CD14-positive monocyte (primary cell): ENCODE data around the gene GPATCH2. TPM values are rescaled to one million over a fixed set of nuclear protein-coding genes. Genes with fewer than 3 reads are reported as not detected.

Experiments
- DNase-seq, 3 donors: peaks; one replicate each; pipeline ENCODE4 v3.0.0-alpha.2; 2011 to 2022
- H2AFZ ChIP-seq: 2 replicates; pipeline ENCODE4 v1.6.0; 2012; ENCODE audit warnings: mild to moderate bottlenecking, low read depth, low read length, inconsistent platforms; ENCODE audit not compliant: insufficient read depth, poor library complexity, severe bottlenecking
- H3K27ac ChIP-seq, 2 donors: 1 replicate in 1 of 2; 2 replicates in 1 of 2; pipeline ENCODE4 v1.5.1; 2012 to 2013; ENCODE audit warnings: low read length in 2 of 2, control low read depth in 1 of 2, inconsistent platforms in 1 of 2, low read depth in 1 of 2, mild to moderate bottlenecking in 1 of 2
- H3K27me3 ChIP-seq, 2 donors: one replicate each; pipeline versions ENCODE4 v1.6.0 to v1.6.1; 2011 to 2013; ENCODE audit warnings: low read length in 2 of 2; ENCODE audit not compliant: control insufficient read depth in 2 of 2, insufficient read depth in 2 of 2
- H3K36me3 ChIP-seq, 2 donors: replicated peaks in 1 of 2; 1 replicate in 1 of 2; 2 replicates in 1 of 2; pipeline versions ENCODE4 v1.5.1 to v1.6.1; 2012 to 2013; ENCODE audit warnings: low read length in 2 of 2, control low read depth in 1 of 2, inconsistent platforms in 1 of 2, mild to moderate bottlenecking in 1 of 2; ENCODE audit not compliant: insufficient read depth in 2 of 2, control insufficient read depth in 1 of 2
- H3K4me1 ChIP-seq, 2 donors: 1 replicate in 1 of 2; 2 replicates in 1 of 2; pipeline versions ENCODE4 v1.5.1 to v1.6.1; 2012 to 2013; ENCODE audit warnings: low read length in 2 of 2, control low read depth in 1 of 2, inconsistent platforms in 1 of 2, mild to moderate bottlenecking in 1 of 2, moderate library complexity in 1 of 2; ENCODE audit not compliant: insufficient read depth in 2 of 2, control insufficient read depth in 1 of 2
- H3K4me2 ChIP-seq: replicated peaks from 2 replicates; pipeline ENCODE3; 2012; ENCODE audit warnings: low read length, moderate library complexity, mild to moderate bottlenecking; ENCODE audit not compliant: poor library complexity, severe bottlenecking; ENCODE audit errors: extremely low read depth
- H3K4me3 ChIP-seq, 3 experiments: fragments of 200-600 bp in 1 of 3; sonication (generic) in 1 of 3; replicated peaks in 1 of 3; 1 replicate in 2 of 3; 2 replicates in 1 of 3; pipeline ENCODE4 v1.5.1; 2011 to 2013; ENCODE audit warnings: low read length in 3 of 3, mild to moderate bottlenecking in 3 of 3, control low read depth in 2 of 3, low read depth in 2 of 3, inconsistent platforms in 1 of 3, moderate library complexity in 1 of 3
- H3K79me2 ChIP-seq: 2 replicates; pipeline ENCODE4 v1.6.0; 2012; ENCODE audit warnings: mild to moderate bottlenecking, control low read depth, inconsistent platforms, low read length, moderate library complexity; ENCODE audit not compliant: insufficient read depth
- H3K9ac ChIP-seq: 2 replicates; pipeline ENCODE4 v1.6.0; 2017; ENCODE audit warnings: low read length, mild to moderate bottlenecking; ENCODE audit not compliant: insufficient read depth, poor library complexity, severe bottlenecking
- H3K9me3 ChIP-seq, 2 donors: replicated peaks in 1 of 2; 1 replicate in 1 of 2; 2 replicates in 1 of 2; pipeline versions ENCODE4 v1.5.1 to v1.6.1; 2012 to 2013; ENCODE audit warnings: low read length in 2 of 2, control low read depth in 1 of 2; ENCODE audit not compliant: control insufficient read depth in 1 of 2, insufficient read depth in 1 of 2
- H4K20me1 ChIP-seq: 2 replicates; pipeline ENCODE4 v1.6.0; 2012; ENCODE audit warnings: mild to moderate bottlenecking, low read length, control low read depth, moderate library complexity; ENCODE audit not compliant: insufficient read depth
- H3K27ac Mint-ChIP-seq, 7 donors: one replicate each; pipeline ENCODE4 v1.8.0; 2020; ENCODE audit warnings: mild to moderate bottlenecking in 7 of 7, mixed read lengths in 7 of 7, moderate library complexity in 6 of 7, inconsistent platforms in 2 of 7
- H3K27me3 Mint-ChIP-seq, 3 donors: one replicate each; pipeline ENCODE4 v1.8.0; 2021 to 2022; ENCODE audit warnings: low read depth in 3 of 3, mild to moderate bottlenecking in 3 of 3, mixed read lengths in 3 of 3, moderate library complexity in 3 of 3, inconsistent platforms in 1 of 3
- H3K36me3 Mint-ChIP-seq, 2 donors: one replicate each; pipeline ENCODE4 v1.8.0; 2020; ENCODE audit warnings: mixed read lengths in 2 of 2, inconsistent platforms in 1 of 2, mild to moderate bottlenecking in 1 of 2
- H3K4me1 Mint-ChIP-seq: one replicate; pipeline ENCODE4 v1.8.0; 2020; ENCODE audit warnings: mild to moderate bottlenecking, mixed read lengths
- H3K4me3 Mint-ChIP-seq, 2 donors: one replicate each; pipeline ENCODE4 v1.8.0; 2020; ENCODE audit warnings: mild to moderate bottlenecking in 2 of 2, mixed read lengths in 2 of 2, moderate library complexity in 1 of 2
- H3K9me3 Mint-ChIP-seq, 7 donors: one replicate each; pipeline ENCODE4 v1.8.0; 2020 to 2022; ENCODE audit warnings: mixed read lengths in 7 of 7, mild to moderate bottlenecking in 6 of 7, moderate library complexity in 6 of 7, inconsistent platforms in 2 of 7
- CTCF ChIP-seq: fragments of 200-600 bp; IDR thresholded peaks from one replicate; pipeline ENCODE4 v1.8.0; 2022; ENCODE audit warnings: antibody characterized with exemption, mild to moderate bottlenecking
- WGBS: methylation state at CpG from one replicate; pipeline ENCODE4 v1.1.5; 2013; ENCODE audit warnings: missing lambda C conversion rate; ENCODE audit not compliant: insufficient coverage; 5-methylcytosine and 5-hydroxymethylcytosine counted together
- intact Hi-C, 2 donors: fragments of 100-400 bp; cut with micrococcal nuclease; formaldehyde crosslinking; loops; one replicate each; pipeline versions ENCODE4 v1.15.0 to v1.15.1; 2023
- polyA plus RNA-seq, 3 donors: library from polyadenylated mRNA; depleted of rRNA in 1 of 3; unstranded in 2 of 3; stranded (reverse) in 1 of 3; fragments of 300-500 nt in 2 of 3; fragments of >200 nt in 1 of 3; fragmentation: Illumina TruSeq in 2 of 3; gene quantifications; 1 replicate in 2 of 3; 2 replicates in 1 of 3; pipeline ENCODE4 v1.2.3, GENCODE V29; 2012 to 2021

GPATCH2 gene
- polyA plus RNA-seq, 3 donors = 1.8 to 3.4 (median 1.9) TPM

- intact Hi-C loops = no loop called here
- H3K4me3 ChIP-seq = no peak overlapping the region
- no peak overlapping the region for H3K4me3 Mint-ChIP-seq
- peaks cover 7 to 10% of the 10 kb centered on the region in 2 donors for H3K36me3 Mint-ChIP-seq
- H3K9me3 Mint-ChIP-seq = no peaks in the 10 kb centered on the region
- no peaks in the 10 kb centered on the region for H3K9me3 ChIP-seq
- H3K27ac Mint-ChIP-seq = no peak overlapping the region
- WGBS = no CpG with 5 or more reads among the region's 2 CpGs
- H3K27ac ChIP-seq = no peak overlapping the region
- peaks cover 0 to 3% (median 0%) of the 10 kb centered on the region in 3 donors for H3K27me3 Mint-ChIP-seq
- peaks cover 0 to 6% of the 10 kb centered on the region in 2 donors for H3K36me3 ChIP-seq
- no peak for TF ChIP-seq CTCF
- no peaks in the 10 kb centered on the region for H3K79me2 ChIP-seq
- H3K4me2 ChIP-seq = no peak overlapping the region
- no peaks in the 10 kb centered on the region for H3K4me1 Mint-ChIP-seq
- H3K9ac ChIP-seq = no peak overlapping the region
- no peak for DNase-seq
- H3K4me1 ChIP-seq = no peaks in the 10 kb centered on the region
- no peaks in the 10 kb centered on the region for H4K20me1 ChIP-seq
- no peak overlapping the region for H2AFZ ChIP-seq
- no peaks in the 10 kb centered on the region for H3K27me3 ChIP-seq
Observed at GRCh38 chr1:217590598-217590997, 40.3 kb downstream of the GPATCH2 start.

GRCh38 chr1:217586586-217586985 is 44.3 kb downstream of the GPATCH2 start:
- no peak for DNase-seq
- no peak overlapping the region for H3K4me2 ChIP-seq
- Mint-ChIP-seq H3K9me3 (no peaks in the 10 kb centered on the region), H3K36me3 (peaks cover 6 to 18% of the 10 kb centered on the region in 2 donors), H3K4me3 (no peak overlapping the region), H3K27me3 (peaks cover 0 to 3% (median 0%) of the 10 kb centered on the region in 3 donors), H3K27ac (no peak overlapping the region), H3K4me1 (no peaks in the 10 kb centered on the region)
- H3K4me1 ChIP-seq = no peaks in the 10 kb centered on the region
- H3K27me3 ChIP-seq = no peaks in the 10 kb centered on the region
- intact Hi-C loops = no loop called here
- WGBS = no CpG with 5 or more reads among the region's 4 CpGs
- no peak overlapping the region for H2AFZ ChIP-seq
- H3K9me3 ChIP-seq = no peaks in the 10 kb centered on the region
- TF ChIP-seq CTCF = no peak
- peaks cover 0 to 6% of the 10 kb centered on the region in 2 donors for H3K36me3 ChIP-seq
- H3K79me2 ChIP-seq = no peaks in the 10 kb centered on the region
- H3K9ac ChIP-seq = no peak overlapping the region
- no peak overlapping the region for H3K4me3 ChIP-seq
- no peak overlapping the region for H3K27ac ChIP-seq
- H4K20me1 ChIP-seq = no peaks in the 10 kb centered on the region
